H1 (cell line): ENCODE data around the gene MPRIP. TPM values are rescaled to one million over a fixed set of nuclear protein-coding genes. Genes with fewer than 3 reads are reported as not detected.

Source experiments
- CTCF ChIA-PET: fragments of 300-600 bp; sonication (Branson Sonifier 250); formaldehyde crosslinking; loops from one replicate; lab custom pipeline; 2021; ENCODE audit not compliant: partially characterized antibody; lab: Charles Lee
- POLR2A ChIA-PET: fragments of 300-600 bp; sonication (Branson Sonifier 250); formaldehyde crosslinking; loops from one replicate; lab custom pipeline; 2021; ENCODE audit warnings: inconsistent platforms; ENCODE audit not compliant: partially characterized antibody; lab: Charles Lee
- DNase-seq, 2 experiments: peaks; one replicate each; pipeline versions ENCODE4 v3.0.0 to v3.0.0-alpha.2; 2010 to 2022; ENCODE audit warnings: low spot score in 2 of 2, low read depth in 1 of 2, mixed read lengths in 1 of 2
- FAIRE-seq: peaks from 2 replicates; lab custom pipeline; 2011; peaks lifted over from hg19 to GRCh38; lab: Jason Lieb, UNC
- H2AFZ ChIP-seq: 2 replicates; pipeline ENCODE4 v1.8.1; 2012; ENCODE audit warnings: low read length, inconsistent platforms
- H2AK5ac ChIP-seq: 2 replicates; pipeline ENCODE4 v1.6.1; 2013; ENCODE audit warnings: low read depth, low read length
- H2BK120ac ChIP-seq: replicated peaks from 2 replicates; pipeline ENCODE3; 2013; ENCODE audit warnings: low read depth, low read length, inconsistent platforms
- H2BK12ac ChIP-seq: 2 replicates; pipeline ENCODE4 v1.6.1; 2013; ENCODE audit warnings: low read depth, low read length
- H2BK15ac ChIP-seq: 2 replicates; pipeline ENCODE4 v1.6.1; 2013; ENCODE audit warnings: low read length
- H2BK20ac ChIP-seq: 2 replicates; pipeline ENCODE4 v1.6.1; 2013; ENCODE audit warnings: low read length
- H2BK5ac ChIP-seq: 2 replicates; pipeline ENCODE4 v1.6.1; 2013; ENCODE audit warnings: low read depth, low read length
- H3K14ac ChIP-seq: 2 replicates; pipeline ENCODE4 v1.6.1; 2013; ENCODE audit warnings: inconsistent platforms; ENCODE audit not compliant: insufficient read length
- H3K18ac ChIP-seq: 2 replicates; pipeline ENCODE4 v1.6.1; 2013; ENCODE audit warnings: low read length; ENCODE audit errors: extremely low read depth
- H3K23ac ChIP-seq: 2 replicates; pipeline ENCODE4 v1.6.1; 2013; ENCODE audit warnings: inconsistent platforms; ENCODE audit not compliant: insufficient read length
- H3K23me2 ChIP-seq: 2 replicates; pipeline ENCODE4 v1.6.1; 2013; ENCODE audit warnings: low read depth, low read length
- H3K27ac ChIP-seq: 2 replicates; pipeline ENCODE4 v1.6.1; 2011; ENCODE audit warnings: low read depth, low read length, inconsistent platforms
- H3K27me3 ChIP-seq, 4 experiments: replicated peaks in 1 of 4; 1 replicate in 1 of 4; 2 replicates in 3 of 4; pipeline versions ENCODE4 v1.6.1 to v1.8.1; 2011 to 2013; ENCODE audit warnings: low read length in 3 of 4, mild to moderate bottlenecking in 3 of 4, inconsistent platforms in 2 of 4, mixed read lengths in 2 of 4, moderate library complexity in 1 of 4; ENCODE audit not compliant: control insufficient read depth in 3 of 4, insufficient read depth in 3 of 4; ENCODE audit errors: extremely low read depth in 1 of 4
- H3K36me3 ChIP-seq, 4 experiments: 2 replicates each; pipeline versions ENCODE4 v1.6.1 to v1.8.1; 2011 to 2013; ENCODE audit warnings: mild to moderate bottlenecking in 4 of 4, low read length in 3 of 4, moderate library complexity in 2 of 4, control low read depth in 1 of 4, inconsistent platforms in 1 of 4; ENCODE audit not compliant: insufficient read depth in 4 of 4, control insufficient read depth in 2 of 4
- H3K4ac ChIP-seq: replicated peaks from 2 replicates; pipeline ENCODE3; 2013; ENCODE audit warnings: low read length, low read depth, mixed read lengths, inconsistent platforms; ENCODE audit not compliant: insufficient read length
- H3K4me1 ChIP-seq, 4 experiments: replicated peaks in 1 of 4; 1 replicate in 1 of 4; 2 replicates in 3 of 4; pipeline versions ENCODE4 v1.6.1 to v1.8.1; 2011 to 2013; ENCODE audit warnings: low read length in 3 of 4, inconsistent platforms in 2 of 4, mixed read lengths in 1 of 4; ENCODE audit not compliant: insufficient read depth in 4 of 4, control insufficient read depth in 3 of 4
- H3K4me2 ChIP-seq, 2 experiments: 2 replicates each; pipeline versions ENCODE4 v1.6.1 to v1.8.1; 2011 to 2013; ENCODE audit warnings: low read depth in 2 of 2, low read length in 2 of 2, control low read depth in 1 of 2, inconsistent platforms in 1 of 2, mild to moderate bottlenecking in 1 of 2; ENCODE audit not compliant: insufficient read depth in 1 of 2
- H3K4me3 ChIP-seq, 4 experiments: fragments of 200-600, 300-600 bp in 1 of 4; sonication (generic), shearing (Covaris generic), sonication (Bioruptor Twin) in 1 of 4; 2 replicates each; pipeline versions ENCODE4 v1.5.1 to v1.8.1; 2011 to 2016; ENCODE audit warnings: low read length in 4 of 4, low read depth in 3 of 4, control low read depth in 2 of 4, inconsistent platforms in 2 of 4, mild to moderate bottlenecking in 2 of 4, mixed read lengths in 1 of 4, moderate library complexity in 1 of 4; ENCODE audit not compliant: insufficient read depth in 2 of 4; ENCODE audit errors: extremely low read depth in 1 of 4
- H3K56ac ChIP-seq: replicated peaks from 2 replicates; pipeline ENCODE3; 2013; ENCODE audit warnings: low read depth, mild to moderate bottlenecking, mixed read lengths, low read length, inconsistent platforms; ENCODE audit not compliant: insufficient read length
- H3K79me1 ChIP-seq: 2 replicates; pipeline ENCODE4 v1.6.1; 2013; ENCODE audit warnings: low read depth, low read length, control low read depth
- H3K79me2 ChIP-seq, 2 experiments: 2 replicates each; pipeline versions ENCODE4 v1.6.1 to v1.8.1; 2012 to 2013; ENCODE audit warnings: low read length in 2 of 2, mild to moderate bottlenecking in 2 of 2, inconsistent platforms in 1 of 2; ENCODE audit not compliant: insufficient read depth in 2 of 2, control insufficient read depth in 1 of 2
- H3K9ac ChIP-seq, 4 experiments: replicated peaks in 1 of 4; 1 replicate in 1 of 4; 2 replicates in 3 of 4; pipeline versions ENCODE4 v1.6.1 to v1.8.1; 2011 to 2013; ENCODE audit warnings: low read depth in 3 of 4, low read length in 3 of 4, control low read depth in 2 of 4, mild to moderate bottlenecking in 2 of 4, moderate library complexity in 2 of 4, inconsistent platforms in 1 of 4; ENCODE audit errors: extremely low read depth in 1 of 4
- H3K9me3 ChIP-seq, 2 experiments: 2 replicates each; pipeline versions ENCODE4 v1.6.1 to v1.8.1; 2012 to 2013; ENCODE audit warnings: mild to moderate bottlenecking in 2 of 2, moderate library complexity in 2 of 2, control low read depth in 1 of 2, inconsistent platforms in 1 of 2, low read depth in 1 of 2, low read length in 1 of 2, mixed read lengths in 1 of 2; ENCODE audit not compliant: insufficient read depth in 2 of 2
- H4K20me1 ChIP-seq, 2 experiments: replicated peaks in 1 of 2; 2 replicates each; pipeline versions ENCODE3 to v1.8.1; 2011 to 2013; ENCODE audit warnings: inconsistent platforms in 2 of 2, low read length in 2 of 2, mild to moderate bottlenecking in 1 of 2; ENCODE audit not compliant: insufficient read depth in 2 of 2, control insufficient read depth in 1 of 2
- H4K5ac ChIP-seq: 2 replicates; pipeline ENCODE4 v1.6.1; 2013; ENCODE audit warnings: low read length, low read depth, mixed read lengths, inconsistent platforms; ENCODE audit not compliant: insufficient read length
- H4K8ac ChIP-seq: 2 replicates; pipeline ENCODE4 v1.8.0; 2013; ENCODE audit warnings: mild to moderate bottlenecking, moderate library complexity, low read length, inconsistent platforms; ENCODE audit not compliant: insufficient read depth; ENCODE audit errors: extremely low read depth
- H4K91ac ChIP-seq: replicated peaks from 2 replicates; pipeline ENCODE3; 2013; ENCODE audit warnings: low read length, mixed read lengths, inconsistent platforms; ENCODE audit not compliant: insufficient read length
- ASH2L ChIP-seq: fragments of 200-600, 300-600 bp; sonication (generic); IDR thresholded peaks from one replicate; pipeline ENCODE4 v1.7.1; 2017; ENCODE audit warnings: low read length
- BRCA1 ChIP-seq: IDR thresholded peaks from 2 replicates; pipeline ENCODE4 v1.6.1; 2012; ENCODE audit warnings: low read depth, low read length, improper control_type of control experiment
- E2F6 ChIP-seq: IDR thresholded peaks from 2 replicates; pipeline ENCODE4 v1.6.1; 2012; ENCODE audit warnings: inconsistent platforms
- EP300 ChIP-seq, 2 experiments: IDR thresholded peaks; 1 replicate in 1 of 2; 2 replicates in 1 of 2; pipeline ENCODE4 v1.6.1; 2011 to 2012; ENCODE audit warnings: low read depth in 2 of 2, low read length in 2 of 2, mild to moderate bottlenecking in 2 of 2, borderline replicate concordance in 1 of 2, inconsistent platforms in 1 of 2, moderate library complexity in 1 of 2
- FOSL1 ChIP-seq: IDR thresholded peaks from 2 replicates; pipeline ENCODE4 v1.6.1; 2011; ENCODE audit warnings: mild to moderate bottlenecking, low read depth, low read length, moderate library complexity; ENCODE audit not compliant: insufficient read depth
- GTF2F1 ChIP-seq: IDR thresholded peaks from 2 replicates; pipeline ENCODE4 v1.6.1; 2012; ENCODE audit warnings: low read depth, low read length, improper control_type of control experiment, borderline replicate concordance
- JUN ChIP-seq: IDR thresholded peaks from 2 replicates; pipeline ENCODE4 v1.6.1; 2011; ENCODE audit warnings: low read depth, mild to moderate bottlenecking, improper control_type of control experiment, low read length
- JUND ChIP-seq: IDR thresholded peaks from 2 replicates; pipeline ENCODE4 v1.6.1; 2011; ENCODE audit warnings: mild to moderate bottlenecking, improper control_type of control experiment, low read length
- RFX5 ChIP-seq: IDR thresholded peaks from 2 replicates; pipeline ENCODE4 v1.6.1; 2011; ENCODE audit warnings: low read depth, low read length, improper control_type of control experiment, borderline replicate concordance
- SAP30 ChIP-seq: fragments of 300-600 bp; sonication (generic); IDR thresholded peaks from 2 replicates; pipeline ENCODE4 v1.7.1; 2012; ENCODE audit warnings: low read length, moderate library complexity, mild to moderate bottlenecking, inconsistent platforms; ENCODE audit not compliant: insufficient read depth, insufficient replicate concordance
- SIN3A ChIP-seq, 2 experiments: IDR thresholded peaks in 1 of 2; conservative IDR thresholded peaks in 1 of 2; 2 replicates each; pipeline ENCODE4 v1.6.1; 2011 to 2012; ENCODE audit warnings: low read length in 2 of 2, improper control_type of control experiment in 1 of 2, low read depth in 1 of 2, mild to moderate bottlenecking in 1 of 2
- TEAD4 ChIP-seq: IDR thresholded peaks from 2 replicates; pipeline ENCODE4 v1.6.1; 2012; ENCODE audit warnings: low read depth, low read length, inconsistent platforms, mixed read lengths
- ZNF274 ChIP-seq: IDR thresholded peaks from 2 replicates; pipeline ENCODE4 v1.7.0; 2012; ENCODE audit warnings: low read length, borderline replicate concordance; ENCODE audit errors: extremely low read depth
- WGBS, 2 experiments: shearing (Covaris generic) in 1 of 2; methylation state at CpG; one replicate each; pipeline versions ENCODE4 v1.1.6 to v1.1.7; 2013 to 2015; ENCODE audit warnings: low lambda C conversion rate in 2 of 2, mixed read lengths in 2 of 2, inconsistent platforms in 1 of 2, low coverage in 1 of 2, missing lambda C conversion rate in 1 of 2; ENCODE audit not compliant: insufficient replicate concordance in 2 of 2, insufficient coverage in 1 of 2, insufficient read length in 1 of 2; ENCODE audit errors: extremely low coverage in 1 of 2, missing lambda C conversion rate in 1 of 2; 5-methylcytosine and 5-hydroxymethylcytosine counted together
- polyA plus RNA-seq, 7 experiments: library from polyadenylated mRNA; depleted of rRNA in 3 of 7; stranded (reverse) in 5 of 7; unstranded in 2 of 7; fragments of >200 nt in 5 of 7; fragments of 200-250 nt in 2 of 7; gene quantifications; 1 replicate in 5 of 7; 2 replicates in 1 of 7; 4 replicates in 1 of 7; pipeline versions ENCODE4 v1.2.1 to v1.2.3, GENCODE V29; 2011 to 2013; ENCODE audit warnings: missing spikeins in 2 of 7, mixed read lengths in 2 of 7
- total RNA-seq: library from RNA; stranded (reverse); fragmentation: NEBNext Ultra II Directional; extraction: Animal tissue kit (Norgen Biotek cat#: 25700); gene quantifications from 2 replicates; pipeline ENCODE4 v1.2.1, GENCODE V29; 2021

MPRIP gene
- total and polyA plus RNA-seq, 2 of the 8 experiments (the other 6 are each of a cell fraction or from before 2014, with no cell fraction given) = 48.6 to 146 TPM

DNA sequence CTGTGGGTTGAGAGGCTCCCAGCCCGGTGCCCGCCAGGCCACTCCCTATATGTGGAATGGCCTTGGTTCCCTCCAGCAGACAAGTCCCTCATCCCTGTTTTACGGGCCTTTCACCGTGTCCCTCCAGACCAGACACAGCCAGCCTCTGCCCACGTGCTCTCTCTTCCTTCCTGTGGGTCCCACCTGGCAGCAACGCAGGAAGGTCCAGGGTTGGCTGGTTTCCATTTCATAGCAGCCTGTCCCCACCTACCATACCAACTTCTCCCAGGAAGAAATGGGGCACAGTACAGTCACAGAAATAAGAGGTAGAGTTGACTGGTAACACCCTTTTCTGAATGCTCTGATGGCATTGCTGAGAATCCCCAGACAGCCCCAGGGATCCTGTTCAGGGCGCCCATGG, 128.9 kb downstream of the MPRIP start:
- no peak for DNase-seq
- ChIA-PET CTCF (interaction anchor here (0.5 to 2.9 kb wide), 6 partner anchors 15 to 490 kb away, joined by 3 to 16 read pairs (median 4); no protein-coding TSS in a partner anchor), POLR2A (no interaction called here)
- Histone ChIP-seq H4K20me1 (peaks cover 0 to 7% of the 10 kb centered on the region in 2 experiments), H3K4me1 (no peaks in the 10 kb centered on the region), H4K8ac (no peak overlapping the region), H3K56ac (no peak overlapping the region), H3K9me3 (no peaks in the 10 kb centered on the region), H2BK15ac (no peak overlapping the region), H2BK5ac (no peak overlapping the region), H2BK12ac (no peak overlapping the region), H3K14ac (no peak overlapping the region), H2BK20ac (no peak overlapping the region), H4K91ac (no peak overlapping the region), H3K23ac (no peak overlapping the region), H3K36me3 (peaks cover 3 to 15% (median 11%) of the 10 kb centered on the region in 4 experiments; a peak in 7 of 8 replicates), H2BK120ac (no peak overlapping the region), H4K5ac (no peak overlapping the region), H3K4me3 (no peak overlapping the region), H3K27ac (no peak overlapping the region), H3K79me2 (no peaks in the 10 kb centered on the region), H3K27me3 (no peaks in the 10 kb centered on the region; a peak in 1 of 7 replicates), H3K4me2 (no peak overlapping the region), H3K4ac (no peak overlapping the region), H3K79me1 (no peaks in the 10 kb centered on the region), H3K9ac (no peak overlapping the region), H2AFZ (no peak overlapping the region), H3K23me2 (no peaks in the 10 kb centered on the region), H3K18ac (no peak overlapping the region), H2AK5ac (no peak overlapping the region)
- no peak for FAIRE-seq
- 84% methylated on average over 7 of the region's 7 CpGs; no CpG with 5 or more reads in 1 of the 2 experiments for WGBS, 2 experiments
- TF ChIP-seq ZNF274 = no peak
- no peak for TF ChIP-seq ASH2L
- no peak for TF ChIP-seq FOSL1
- no peak for TF ChIP-seq BRCA1
- no peak for TF ChIP-seq JUN
- TF ChIP-seq SIN3A (conservative IDR thresholded peaks at IDR 0.05 in 1 of 2, IDR thresholded peaks at IDR 0.05 in 1 of 2; ENCODE audit: low read depth in 1 of 2, low read length in 2 of 2) = no peak
- TF ChIP-seq SAP30 = no peak
- TF ChIP-seq RFX5 = no peak
- no peak for TF ChIP-seq EP300 (IDR thresholded peaks at IDR 0.05; ENCODE audit: borderline replicate concordance in 1 of 2, low read depth in 2 of 2, low read length in 2 of 2)
- no peak for TF ChIP-seq GTF2F1
- TF ChIP-seq JUND = no peak
- TF ChIP-seq E2F6 = no peak
- no peak for TF ChIP-seq TEAD4
